ENCODE data around the gene PPP6R3. TPM values are rescaled to one million over a fixed set of nuclear protein-coding genes. Genes with fewer than 3 reads are reported as not detected.

PPP6R3 gene
- total RNA-seq, 1 experiment from 2014 or later = 129 TPM

- Histone ChIP-seq H3K27ac (no peak overlapping the region), H3K9me3 (ENCODE audit: insufficient read depth, low read depth) (no peaks in the 10 kb centered on the region), H3K27me3 (ENCODE audit: insufficient read depth, low read depth) (no peaks in the 10 kb centered on the region), H2AFZ (no peak overlapping the region), H3K4me3 (no peak overlapping the region), H3K79me2 (ENCODE audit: low read depth) (peaks cover 98% of the 10 kb centered on the region), H3K36me3 (ENCODE audit: low read depth) (0 out of 2 replicates have a peak, but pooled peaks cover 5% of the 10 kb centered on the region), H3K4me1 (replicated peaks; ENCODE audit: insufficient read depth) (no peaks in the 10 kb centered on the region), H3K9me2 (ENCODE audit: insufficient read depth) (no peaks in the 10 kb centered on the region), H3F3A (ENCODE audit: insufficient read depth, low read depth) (no peaks in the 10 kb centered on the region; the same call in 1 of the 2 replicates), H3K4me2 (no peak overlapping the region), H4K20me1 (ENCODE audit: insufficient read depth) (peaks cover 92% of the 10 kb centered on the region)
- ChIA-PET POLR2A (ENCODE audit: unreplicated experiment) (no interaction called here), CTCF (no interaction called here)
- no peak for DNase-seq
- intact Hi-C loops (cut with micrococcal nuclease; ENCODE audit: unreplicated experiment) = no loop called here
- TF ChIP-seq EZH2 (IDR thresholded peaks at IDR 0.05; ENCODE audit: low read depth) = no peak
- no peak for TF ChIP-seq CTCF (conservative IDR thresholded peaks at IDR 0.05)
- no TSS peak for BruUV-seq (replicated peaks)
These were observed 34.7 kb downstream of the PPP6R3 start for GRCh38 chr11:68495220-68495729.

- Histone ChIP-seq H3K4me3 (no peak overlapping the region), H3K27ac (no peak overlapping the region), H3K4me1 (replicated peaks; ENCODE audit: insufficient read depth) (no peaks in the 10 kb centered on the region), H3K79me2 (ENCODE audit: low read depth) (peaks cover 98% of the 10 kb centered on the region), H2AFZ (no peak overlapping the region), H3K4me2 (no peak overlapping the region), H4K20me1 (ENCODE audit: insufficient read depth) (peaks cover 92% of the 10 kb centered on the region), H3F3A (ENCODE audit: insufficient read depth, low read depth) (no peaks in the 10 kb centered on the region; the same call in none of the 2 replicates), H3K36me3 (ENCODE audit: low read depth) (no peaks in the 10 kb centered on the region), H3K9me3 (ENCODE audit: insufficient read depth, low read depth) (no peaks in the 10 kb centered on the region), H3K27me3 (ENCODE audit: insufficient read depth, low read depth) (no peaks in the 10 kb centered on the region), H3K9me2 (ENCODE audit: insufficient read depth) (no peaks in the 10 kb centered on the region)
- DNase-seq = no peak
- CTCF ChIA-PET = no interaction called here
- TF ChIP-seq EZH2 (IDR thresholded peaks at IDR 0.05; ENCODE audit: low read depth) (no peak), CTCF (conservative IDR thresholded peaks at IDR 0.05) (no peak)
- intact Hi-C loops (cut with micrococcal nuclease; ENCODE audit: unreplicated experiment) = no loop called here
- POLR2A ChIA-PET (ENCODE audit: unreplicated experiment) = no interaction called here
- no TSS peak for BruUV-seq (replicated peaks)
These were observed 35.3 kb downstream of the PPP6R3 start for GRCh38 chr11:68495872-68496271.

- ChIA-PET POLR2A (ENCODE audit: unreplicated experiment) (no interaction called here), CTCF (no interaction called here)
- TF ChIP-seq CTCF (conservative IDR thresholded peaks at IDR 0.05) = no peak
- TF ChIP-seq EZH2 (IDR thresholded peaks at IDR 0.05; ENCODE audit: low read depth) = no peak
- no peaks in the 10 kb centered on the region for H3K27me3 ChIP-seq (ENCODE audit: insufficient read depth, low read depth)
- peaks cover 98% of the 10 kb centered on the region for H3K79me2 ChIP-seq (ENCODE audit: low read depth)
- H3F3A ChIP-seq (ENCODE audit: insufficient read depth, low read depth) = peaks cover 17% of the 10 kb centered on the region
- H3K27ac ChIP-seq = no peak overlapping the region
- no peak overlapping the region for H3K4me2 ChIP-seq
- H3K4me1 ChIP-seq (replicated peaks; ENCODE audit: insufficient read depth) = no peaks in the 10 kb centered on the region
- H3K9me2 ChIP-seq (ENCODE audit: insufficient read depth) = no peaks in the 10 kb centered on the region
- peaks cover 7% of the 10 kb centered on the region; the same call in 1 of the 2 replicates for H3K36me3 ChIP-seq (ENCODE audit: low read depth)
- no peaks in the 10 kb centered on the region for H3K9me3 ChIP-seq (ENCODE audit: insufficient read depth, low read depth)
- DNase-seq = no peak
- H3K4me3 ChIP-seq = no peak overlapping the region
- no TSS peak for BruUV-seq (replicated peaks)
- no peak overlapping the region for H2AFZ ChIP-seq
- peaks cover 92% of the 10 kb centered on the region for H4K20me1 ChIP-seq (ENCODE audit: insufficient read depth)
- intact Hi-C loops (cut with micrococcal nuclease; ENCODE audit: unreplicated experiment) = no loop called here
These were observed 37.2 kb downstream of the PPP6R3 start for GRCh38 chr11:68497761-68498160.
